Measurements from ENCODE around the gene CMSS1.

CMSS1 gene

GRCh38 chr3:100155590-100155989 is 337.9 kb downstream of the CMSS1 start:
- no peak for TF ChIP-seq CTCF (IDR thresholded peaks at IDR 0.05; ENCODE audit: low read depth, low read length, missing control alignments)
- DNase-seq (ENCODE audit: low read depth) = no peak
- in situ Hi-C loops (cut with HindIII; ENCODE audit: low sequenced_read_pairs) = loop anchor here (10.0 kb wide), 1 partner anchor 59 kb away; no protein-coding TSS in a partner anchor
- no peak overlapping the region for H3K4me3 ChIP-seq (ENCODE audit: low read depth, low read length)

- no peak for TF ChIP-seq CTCF (IDR thresholded peaks at IDR 0.05; ENCODE audit: low read depth, low read length, missing control alignments)
- in situ Hi-C loops (cut with HindIII; ENCODE audit: low sequenced_read_pairs) = loop anchor here (10.0 kb wide), 1 partner anchor 57 kb away; no protein-coding TSS in a partner anchor
- H3K4me3 ChIP-seq (ENCODE audit: low read depth, low read length) = no peak overlapping the region
These were observed 340.0 kb downstream of the CMSS1 start for GRCh38 chr3:100157685-100158084.

GRCh38 chr3:100158918-100159330 is 341.3 kb downstream of the CMSS1 start:
- in situ Hi-C loops (cut with HindIII; ENCODE audit: low sequenced_read_pairs) = loop anchor here (10.0 kb wide), 1 partner anchor 56 kb away; no protein-coding TSS in a partner anchor
- DNase-seq (ENCODE audit: low read depth) = no peak
- TF ChIP-seq CTCF (IDR thresholded peaks at IDR 0.05; ENCODE audit: low read depth, low read length, missing control alignments) = no peak
- H3K4me3 ChIP-seq (ENCODE audit: low read depth, low read length) = no peak overlapping the region

More at GRCh38 chr3:100157685-100158084, 340.0 kb downstream of the CMSS1 start:
- no peak for DNase-seq (ENCODE audit: low read depth)

GRCh38 chr3:100159331-100160153 is 341.9 kb downstream of the CMSS1 start:
- in situ Hi-C loops (cut with HindIII; ENCODE audit: low sequenced_read_pairs) = loop anchor here (10.0 kb wide), 1 partner anchor 55 kb away; no protein-coding TSS in a partner anchor
- peak; percentile 22 for DNase-seq (ENCODE audit: low read depth)
- no peak overlapping the region for H3K4me3 ChIP-seq (ENCODE audit: low read depth, low read length)

GRCh38 chr3:100160521-100160920 is 342.9 kb downstream of the CMSS1 start:
- in situ Hi-C loops (cut with HindIII; ENCODE audit: low sequenced_read_pairs) = no loop called here
- no peak for TF ChIP-seq CTCF (IDR thresholded peaks at IDR 0.05; ENCODE audit: low read depth, low read length, missing control alignments)
- no peak overlapping the region for H3K4me3 ChIP-seq (ENCODE audit: low read depth, low read length)
- DNase-seq (ENCODE audit: low read depth) = no peak

More at GRCh38 chr3:100159331-100160153, 341.9 kb downstream of the CMSS1 start:
- TF ChIP-seq CTCF (IDR thresholded peaks at IDR 0.05; ENCODE audit: low read depth, low read length, missing control alignments) = no peak

- H3K4me3 ChIP-seq (ENCODE audit: low read depth, low read length) = no peak overlapping the region
- no peak for DNase-seq (ENCODE audit: low read depth)
- no peak for TF ChIP-seq CTCF (IDR thresholded peaks at IDR 0.05; ENCODE audit: low read depth, low read length, missing control alignments)
- in situ Hi-C loops (cut with HindIII; ENCODE audit: low sequenced_read_pairs) = no loop called here
These were observed 346.1 kb downstream of the CMSS1 start for GRCh38 chr3:100163787-100164186.
